ENCODE measurements around the gene PRKN.

PRKN gene

GRCh38 chr6:162165479-162165878, 562.1 kb downstream of the PRKN start:
- no peak for DNase-seq

- no peak for DNase-seq
These were observed 570.2 kb downstream of the PRKN start for GRCh38 chr6:162157167-162157870.

- DNase-seq: no peak
These were observed 571.4 kb downstream of the PRKN start for GRCh38 chr6:162156146-162156545.

GRCh38 chr6:162154930-162155329, 572.6 kb downstream of the PRKN start:
- DNase-seq: no peak

DNA sequence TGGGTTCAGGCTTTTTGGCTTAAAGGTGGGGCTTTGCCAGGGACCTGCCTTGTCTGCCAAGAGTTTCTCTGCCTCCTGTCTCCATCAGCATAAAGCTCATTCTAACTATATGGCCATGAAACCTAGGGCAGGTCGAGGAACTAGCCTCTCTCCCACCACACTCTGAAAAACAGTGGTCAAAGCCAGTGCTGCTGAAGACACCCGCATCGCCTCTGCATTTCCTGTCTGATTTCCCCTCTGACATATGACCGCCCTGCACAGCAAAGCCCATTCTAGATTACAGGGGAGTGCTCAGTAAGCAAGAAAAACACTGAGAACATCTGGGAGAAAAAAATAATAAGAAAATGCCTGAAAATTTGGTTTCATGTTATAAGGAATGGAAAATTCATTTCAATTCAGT, 573.6 kb downstream of the PRKN start:
- no peak for DNase-seq

DNA sequence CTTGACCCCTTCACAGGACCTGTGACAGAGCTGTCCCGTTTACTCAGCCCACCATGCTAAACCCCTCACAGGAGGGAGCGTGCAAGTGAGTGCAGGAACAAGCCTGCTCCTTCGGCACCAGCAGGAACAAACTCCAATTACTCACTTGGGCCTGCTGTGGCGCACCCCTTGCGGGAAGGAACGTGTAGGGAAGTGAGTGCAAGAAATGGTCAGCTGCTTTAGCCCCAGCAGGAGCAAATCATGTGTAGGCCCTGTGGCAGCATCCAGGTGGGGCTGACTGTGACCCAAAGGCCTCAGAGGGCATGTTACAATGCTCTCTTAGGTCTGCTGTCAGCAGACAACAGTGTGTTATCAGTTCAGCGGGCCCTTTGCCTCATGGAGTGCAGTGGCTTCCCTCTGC, 574.4 kb downstream of the PRKN start:
- DNase-seq: no peak

GRCh38 chr6:162151021-162151665, 576.4 kb downstream of the PRKN start:
- no peak for DNase-seq

DNA sequence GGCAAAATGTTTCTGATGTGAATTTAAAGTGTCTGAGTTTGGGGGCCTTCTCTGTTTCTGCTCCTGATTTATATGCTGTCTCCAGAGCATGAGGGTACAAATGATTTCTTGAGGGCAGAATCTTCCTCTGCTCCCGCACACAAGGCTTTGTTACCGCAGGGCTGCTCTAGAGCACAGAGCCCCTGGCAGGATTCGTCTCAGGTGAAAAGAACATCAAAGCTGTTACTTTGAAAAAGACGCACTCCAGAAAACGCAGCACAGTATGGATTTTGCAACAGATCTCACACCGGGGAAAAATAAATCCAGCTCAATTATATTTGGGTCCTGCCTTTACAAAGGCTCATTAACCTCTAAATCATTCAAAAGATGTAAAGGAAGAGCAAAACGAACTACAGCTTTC, 577.3 kb downstream of the PRKN start:
- DNase-seq: no peak

GRCh38 chr6:162149786-162150185, 577.8 kb downstream of the PRKN start:
- no peak for DNase-seq

- no peak for DNase-seq
These were observed 579.8 kb downstream of the PRKN start for GRCh38 chr6:162147805-162148204.

- DNase-seq: no peak
These were observed 580.3 kb downstream of the PRKN start for GRCh38 chr6:162147281-162147680.

DNA sequence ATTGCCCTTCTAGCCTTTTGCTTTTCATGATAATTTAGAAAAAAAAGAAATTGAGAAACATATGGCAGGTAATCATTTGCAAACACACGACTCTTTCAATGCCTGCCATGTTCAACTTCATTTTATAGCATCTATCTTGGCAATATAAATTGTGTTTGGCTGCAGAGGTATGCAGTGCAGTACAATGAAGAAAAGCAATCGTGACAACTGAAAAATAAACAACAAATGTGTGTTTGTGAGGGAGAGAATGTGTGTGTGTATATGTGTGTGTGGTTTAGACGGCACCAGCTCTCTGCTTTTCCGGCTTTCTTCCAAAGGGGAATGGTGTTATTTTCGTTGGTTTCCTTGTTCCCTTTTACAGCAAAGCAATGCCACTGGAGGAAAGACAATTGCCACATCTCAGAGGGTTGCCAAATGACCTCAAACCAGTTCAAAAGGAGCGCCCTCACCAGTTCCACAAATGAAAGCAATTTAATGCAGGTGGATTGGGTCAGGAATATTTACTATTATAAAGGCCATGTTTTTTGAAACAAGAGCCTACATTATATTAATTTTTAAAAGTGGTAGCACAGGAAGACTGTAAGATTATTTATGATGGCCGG, 587.2 kb downstream of the PRKN start:
- no peak for DNase-seq

GRCh38 chr6:162125659-162126058, 601.9 kb downstream of the PRKN start:
- no peak for DNase-seq

DNA sequence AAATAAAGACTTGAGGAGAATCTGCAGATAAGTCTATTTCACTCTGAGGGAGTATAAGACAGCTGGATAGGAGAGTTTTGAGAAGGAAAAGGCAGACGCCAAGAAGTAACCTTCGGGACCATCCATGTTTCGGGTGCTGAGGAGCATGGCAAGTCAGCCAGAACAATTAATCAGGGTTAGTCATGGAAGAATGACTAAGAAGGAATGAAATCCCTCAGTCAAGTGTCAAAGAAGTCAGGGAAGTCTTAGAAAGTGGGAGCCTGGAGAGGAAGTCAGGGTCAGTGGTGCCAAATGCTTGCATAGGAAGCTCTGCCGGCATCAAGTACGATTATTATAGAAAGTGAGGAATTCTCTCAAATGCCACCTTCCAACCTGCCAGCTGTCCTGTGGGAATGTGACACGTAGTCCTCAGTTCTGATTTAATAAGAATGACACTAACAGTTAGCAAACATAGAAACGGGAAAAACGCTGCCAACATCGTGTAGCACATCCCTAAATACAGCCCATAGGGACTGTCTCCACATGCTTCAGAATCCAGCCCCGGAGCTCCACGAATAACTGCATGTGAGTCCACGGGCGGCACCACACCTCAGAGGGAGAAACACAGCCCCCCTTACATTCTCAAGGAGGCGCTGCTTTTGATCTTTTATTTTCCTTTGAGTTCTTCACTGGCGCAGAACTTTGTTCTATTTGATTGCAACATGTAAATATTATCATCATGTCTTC, 602.7 kb downstream of the PRKN start:
- DNase-seq: no peak

- DNase-seq: no peak
These were observed 603.8 kb downstream of the PRKN start for GRCh38 chr6:162123797-162124196.

- peak; percentile 58 for DNase-seq
These were observed 608.2 kb downstream of the PRKN start for GRCh38 chr6:162119341-162119740.

- no peak for DNase-seq
These were observed 608.9 kb downstream of the PRKN start for GRCh38 chr6:162118706-162119105.

- DNase-seq: no peak
These were observed 610.6 kb downstream of the PRKN start for GRCh38 chr6:162116902-162117525.

DNA sequence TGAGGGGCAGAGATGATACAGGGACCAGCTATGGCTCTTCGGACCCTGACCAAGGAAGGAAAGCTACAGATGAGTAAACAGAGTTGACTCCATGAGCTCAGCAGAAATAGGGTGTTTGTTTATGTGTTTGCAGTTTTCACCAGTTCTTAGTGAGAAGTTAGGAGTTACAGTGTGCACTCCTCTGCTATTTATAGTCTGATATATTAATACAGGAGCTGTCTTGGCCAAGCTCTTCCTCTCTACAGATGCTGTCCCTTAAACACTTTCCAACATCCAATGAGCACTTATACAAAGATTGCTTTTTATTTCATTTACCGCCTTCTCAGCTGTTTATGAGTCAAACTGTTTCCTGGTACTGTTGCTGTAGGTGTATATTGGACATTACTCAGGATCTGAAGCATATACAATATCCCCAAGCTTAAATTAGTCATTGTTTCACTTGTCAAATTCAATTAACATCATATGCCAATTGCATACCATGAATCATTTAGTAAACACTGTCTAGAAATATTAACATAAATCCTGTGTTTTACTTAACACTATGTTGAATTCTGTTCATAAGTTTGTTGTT, 618.0 kb downstream of the PRKN start:
- no peak for DNase-seq

DNA sequence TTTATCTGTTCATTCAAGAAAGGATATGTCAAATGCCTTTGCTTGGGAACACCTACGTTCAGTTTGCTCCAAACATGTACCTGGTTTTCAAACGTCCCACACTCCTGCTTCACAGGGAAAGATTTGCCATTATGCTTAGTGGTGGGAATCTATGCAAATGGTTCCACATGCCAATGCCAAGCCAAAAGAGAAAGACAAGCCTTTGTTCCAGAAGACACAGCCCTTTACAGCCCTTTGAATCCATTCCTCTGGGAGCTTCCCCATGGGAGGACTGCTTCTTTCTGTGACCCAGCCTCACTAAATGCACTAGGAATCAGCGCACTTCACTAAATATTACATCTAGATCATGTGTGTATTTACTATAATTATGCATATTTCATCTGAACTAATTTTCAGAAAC, 619.5 kb downstream of the PRKN start:
- no peak for DNase-seq

GRCh38 chr6:162100096-162100495, 627.5 kb downstream of the PRKN start:
- DNase-seq: no peak

DNA sequence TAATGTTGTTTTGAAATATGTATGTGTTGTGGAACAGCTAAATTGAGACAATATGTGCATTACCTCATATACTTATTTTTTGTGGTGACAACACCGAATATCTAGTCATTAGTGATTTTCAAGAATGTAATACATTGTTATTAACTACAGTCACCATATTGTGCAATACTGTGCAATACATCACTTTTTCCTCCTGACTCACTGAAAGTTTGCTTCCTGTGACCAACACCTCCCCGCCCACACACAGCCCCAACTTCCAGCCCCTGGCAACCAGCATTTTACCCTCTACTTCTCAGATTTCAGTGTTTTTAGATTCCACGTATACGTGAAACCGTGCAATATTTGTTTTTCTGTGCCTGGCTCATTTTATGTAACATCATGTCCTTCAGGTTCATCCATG, 627.9 kb downstream of the PRKN start:
- no peak for DNase-seq

All from femur (tissue), 1 donor.